Embryonic facial prominence (tissue), 1 donor: ENCODE results near the gene CPED1.
A peak's percentile ranks its signal among the peaks of the same experiment; 100 is the strongest.

ENCODE experiments used
- DNase-seq: peaks from one replicate; pipeline ENCODE4 v3.0.0-alpha.2; 2016; ENCODE audit errors: extremely low spot score

CPED1 gene

DNA sequence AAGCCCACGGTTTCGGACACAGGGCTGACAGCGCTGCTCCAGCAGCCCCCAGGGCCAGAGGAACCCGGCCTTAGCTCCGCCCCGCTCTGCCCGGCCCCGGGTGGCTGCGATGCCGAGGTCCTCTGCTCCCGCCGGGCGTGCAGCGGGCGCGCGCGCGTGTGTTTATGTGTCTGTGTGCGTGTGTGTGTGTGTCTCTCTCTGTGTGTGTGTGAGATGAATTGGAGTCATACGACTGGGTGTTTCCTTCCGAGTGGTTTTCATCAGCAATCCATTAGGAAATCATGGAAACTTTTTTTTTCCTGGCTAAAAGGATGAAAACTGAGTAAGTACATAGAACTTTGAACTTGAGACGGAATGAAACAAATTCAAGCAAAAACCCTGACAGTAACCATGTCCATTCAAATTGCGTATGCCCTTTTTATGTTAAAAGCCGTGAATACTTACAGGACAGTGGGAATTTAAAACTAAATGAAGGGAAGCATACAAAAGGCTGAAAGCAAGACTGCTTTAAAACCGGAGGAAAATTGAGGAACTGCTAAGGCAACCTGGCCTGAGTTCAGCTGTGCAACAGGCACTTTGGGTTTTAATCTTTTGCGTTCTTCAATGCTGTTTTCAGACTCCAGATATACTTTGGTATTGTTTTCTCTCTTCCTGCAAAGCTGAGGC, at the start of gene CPED1:
Gene CPED1, plus strand, starts transcription at position 121 of the 666 bp plus-strand sequence. CDS start 911 bp downstream, outside the sequence.
- peak; percentile 60 for DNase-seq

DNA sequence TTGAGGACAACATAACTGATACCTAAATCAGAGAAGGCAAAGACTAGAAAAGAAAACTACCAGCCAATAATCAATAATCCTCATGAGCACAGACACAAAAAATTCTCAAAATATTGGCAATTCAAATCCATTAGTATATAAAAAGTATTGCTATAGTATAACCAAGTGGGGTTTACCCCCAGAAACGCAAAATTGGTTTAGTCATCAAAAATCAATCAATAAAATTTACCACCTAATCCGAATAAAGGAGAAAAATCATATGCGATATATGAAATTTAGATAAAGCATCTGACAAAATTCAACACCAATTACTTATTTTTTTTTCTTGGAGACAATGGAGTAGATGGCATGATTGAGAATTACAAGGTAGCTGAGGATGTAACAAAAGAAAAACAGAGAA, 49.2 kb upstream of the CPED1 start:
- DNase-seq, result no peak

DNA sequence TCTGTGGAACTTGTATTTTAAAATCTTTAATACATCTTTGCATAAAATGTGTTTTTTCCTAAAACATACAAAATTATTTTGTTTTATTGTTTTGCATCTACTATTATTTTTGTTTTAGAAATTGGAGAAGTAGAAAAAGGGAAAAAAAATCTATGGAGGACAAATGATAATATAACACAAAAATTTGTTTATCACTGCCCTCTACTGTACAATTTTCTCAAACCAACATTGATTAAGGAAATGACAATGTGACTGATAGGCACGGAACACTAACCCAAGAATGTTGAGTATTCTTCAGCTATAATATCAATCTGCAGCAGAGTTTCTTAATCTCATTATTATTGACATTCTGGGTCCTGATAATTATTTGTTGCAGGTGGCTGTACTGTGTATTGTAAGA, 47.4 kb upstream of the CPED1 start:
- DNase-seq, result no peak

DNA sequence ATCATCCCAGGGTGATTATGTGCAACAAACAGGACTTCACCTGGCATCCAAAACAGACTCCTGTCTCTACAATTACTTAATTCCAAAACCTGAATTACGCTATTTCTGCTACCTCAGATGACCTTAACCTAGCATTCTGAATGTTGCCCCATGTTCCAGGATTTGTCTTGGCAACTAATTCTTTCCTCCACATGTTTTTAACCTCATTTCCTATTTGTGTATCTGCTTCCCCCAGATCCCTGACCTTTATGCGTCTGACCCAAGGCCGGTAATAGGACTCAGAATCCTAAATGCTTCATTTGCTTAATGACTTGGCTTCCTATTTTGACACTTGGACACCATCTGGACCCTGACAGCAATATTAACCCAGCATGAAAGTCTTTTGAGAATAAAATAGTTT, 46.7 kb upstream of the CPED1 start:
- no peak for DNase-seq

DNA sequence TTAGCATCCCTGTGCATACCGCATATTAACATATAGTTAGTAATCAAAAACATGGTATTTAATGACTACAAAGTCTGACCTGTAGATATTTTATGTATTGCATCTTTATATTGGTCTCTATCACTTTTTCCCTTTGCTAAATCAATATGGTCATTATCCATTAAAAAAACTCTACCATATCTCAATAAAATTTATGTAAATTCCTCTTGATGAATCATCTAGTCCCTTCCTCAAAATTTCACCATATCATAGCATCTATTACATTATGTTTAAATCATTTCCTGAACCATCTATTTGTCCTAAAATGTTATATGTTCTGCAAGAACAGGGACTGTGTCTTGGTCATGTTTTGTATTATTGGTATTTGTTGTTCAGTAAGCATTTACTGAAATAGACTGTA, 45.6 kb upstream of the CPED1 start:
- no peak for DNase-seq

DNA sequence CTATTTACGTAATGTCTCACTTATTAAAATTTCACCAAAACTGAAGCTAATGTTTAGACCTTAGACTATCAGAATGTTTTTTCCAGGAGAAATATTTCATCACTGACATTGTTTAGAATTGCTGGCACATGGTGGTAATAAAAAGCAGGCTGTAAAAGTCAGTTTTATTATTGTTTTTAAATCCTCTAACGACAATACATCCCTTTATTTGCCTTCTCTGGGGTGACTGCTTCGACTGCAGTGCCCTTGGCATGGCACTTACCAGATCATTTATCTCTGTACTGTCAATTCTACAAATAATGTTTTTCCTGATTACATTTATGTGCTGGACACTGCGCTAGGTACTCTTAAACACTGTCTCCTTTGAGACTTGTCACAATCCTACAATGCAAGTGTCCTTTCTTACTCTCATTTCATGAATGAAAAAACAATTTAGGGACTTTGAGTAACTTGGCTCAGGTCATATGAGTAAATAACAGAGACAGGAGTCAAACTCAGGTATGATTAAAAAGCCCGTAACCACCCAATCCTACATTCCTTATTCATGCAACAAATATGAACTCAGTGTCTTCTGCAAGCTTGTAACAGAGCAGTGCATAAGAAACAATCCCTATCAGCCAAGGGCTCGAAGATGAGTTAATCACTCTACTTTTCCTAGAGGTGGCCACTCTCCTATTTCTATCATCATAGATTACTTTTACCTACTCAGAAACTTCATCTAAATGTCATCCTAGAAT, 43.5 kb upstream of the CPED1 start:
- DNase-seq, result no peak

DNA sequence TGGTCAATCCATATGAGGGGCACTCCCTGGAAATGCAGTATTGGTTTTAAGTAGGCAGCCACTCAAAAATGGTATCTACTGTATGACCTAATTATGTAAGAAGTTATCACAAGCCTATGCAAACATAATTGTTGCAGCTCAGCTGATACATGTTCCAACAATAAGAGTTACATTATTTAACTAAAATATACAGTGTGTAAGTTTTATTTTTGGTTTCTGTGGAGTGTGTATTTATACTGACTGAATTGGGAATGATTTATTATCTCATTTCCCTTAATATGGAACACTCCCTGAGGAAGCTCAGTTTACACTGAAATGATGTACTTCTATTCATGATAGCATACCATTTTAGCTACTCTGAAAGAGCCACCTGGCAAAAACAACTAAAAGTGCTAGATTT, 40.5 kb upstream of the CPED1 start:
- no peak for DNase-seq

DNA sequence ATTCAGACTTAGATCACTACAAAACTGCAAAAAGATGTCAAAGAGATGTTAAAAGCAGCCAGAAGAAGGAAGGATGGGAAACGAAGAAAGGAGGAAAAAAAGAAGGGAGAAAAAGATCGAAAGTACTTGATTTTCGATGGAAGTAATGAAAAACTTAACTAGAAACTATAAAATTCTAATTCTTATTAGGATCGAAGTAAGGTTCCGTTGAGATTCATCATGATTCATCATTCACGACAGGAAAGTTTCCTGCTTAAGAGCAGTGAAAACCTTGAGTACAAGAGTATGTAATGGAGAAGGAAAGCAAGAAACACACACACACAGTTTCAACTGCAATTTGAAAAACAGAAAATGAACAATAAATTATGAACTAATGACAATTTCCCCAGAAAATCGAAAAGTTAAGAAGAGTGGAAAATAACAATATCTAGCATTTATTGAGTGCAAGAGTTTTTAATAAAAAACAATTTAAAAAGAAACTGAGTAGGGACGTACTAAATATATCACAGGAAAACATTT, 39.1 kb upstream of the CPED1 start:
- no peak for DNase-seq

DNA sequence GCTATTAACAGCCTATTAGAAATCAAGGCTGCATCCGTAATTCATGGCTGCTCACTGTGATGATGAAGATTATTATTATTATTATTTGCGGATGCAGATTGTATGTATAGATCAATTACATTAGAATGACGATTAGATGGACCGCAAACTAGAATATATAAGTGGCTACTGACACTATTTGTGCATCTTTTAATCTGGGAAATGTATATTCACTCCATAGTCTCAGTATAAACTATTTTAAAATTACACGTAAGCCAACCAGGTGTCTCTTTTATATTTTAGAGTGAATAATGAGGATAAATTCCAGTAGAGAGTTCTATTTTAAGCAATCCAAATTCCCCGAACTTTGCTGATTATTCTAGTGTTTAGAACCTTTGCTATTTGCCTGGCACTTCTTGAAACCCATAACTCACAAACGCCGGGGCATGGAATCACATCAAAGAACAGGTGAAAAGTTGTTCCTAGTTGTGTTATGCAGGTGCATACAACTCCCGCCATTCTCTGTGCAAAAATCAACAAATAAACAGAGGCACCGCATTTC, 38.4 kb upstream of the CPED1 start:
- no peak for DNase-seq

DNA sequence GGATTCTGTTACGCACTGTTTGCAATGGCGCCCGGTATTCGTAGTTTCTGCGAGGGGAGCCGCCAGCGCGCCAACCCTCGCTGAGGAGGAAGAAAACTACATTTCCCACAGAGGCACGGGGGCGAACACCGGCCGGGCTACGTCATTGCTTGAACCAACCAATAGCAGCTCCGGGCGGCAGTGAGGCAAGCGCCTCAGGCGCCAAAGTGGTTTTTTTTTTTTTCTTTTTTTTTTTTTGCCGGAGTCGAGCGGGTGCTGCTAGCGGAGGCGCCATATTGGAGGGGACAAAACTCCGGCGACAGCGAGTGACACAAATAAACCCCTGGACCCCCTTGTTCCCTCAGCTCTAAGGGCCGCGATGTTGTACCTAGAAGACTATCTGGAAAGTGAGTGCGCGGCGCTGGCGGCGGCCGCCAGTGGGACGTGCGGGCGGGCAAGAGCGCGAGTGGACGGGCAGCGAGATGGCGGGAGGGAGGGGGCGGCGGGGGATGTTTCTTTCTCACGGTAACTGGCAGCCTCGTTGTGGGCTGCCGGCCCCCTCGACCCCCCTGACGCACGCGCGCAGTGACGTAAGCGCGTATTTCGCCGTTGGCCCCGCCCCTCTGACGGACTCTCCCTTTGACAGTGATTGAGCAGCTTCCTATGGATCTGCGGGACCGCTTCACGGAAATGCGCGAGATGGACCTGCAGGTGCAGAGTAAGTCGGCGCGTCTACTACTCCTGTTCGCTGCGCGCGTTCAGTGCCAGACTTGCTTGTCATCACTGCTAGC, 37.8 kb upstream of the CPED1 start, which contains the start of gene ING3:
Gene ING3, plus strand, starts transcription at position 239 of the 770 bp plus-strand sequence. Its CDS starts 120 bp downstream, at position 359.
- DNase-seq, result peak; percentile 95

DNA sequence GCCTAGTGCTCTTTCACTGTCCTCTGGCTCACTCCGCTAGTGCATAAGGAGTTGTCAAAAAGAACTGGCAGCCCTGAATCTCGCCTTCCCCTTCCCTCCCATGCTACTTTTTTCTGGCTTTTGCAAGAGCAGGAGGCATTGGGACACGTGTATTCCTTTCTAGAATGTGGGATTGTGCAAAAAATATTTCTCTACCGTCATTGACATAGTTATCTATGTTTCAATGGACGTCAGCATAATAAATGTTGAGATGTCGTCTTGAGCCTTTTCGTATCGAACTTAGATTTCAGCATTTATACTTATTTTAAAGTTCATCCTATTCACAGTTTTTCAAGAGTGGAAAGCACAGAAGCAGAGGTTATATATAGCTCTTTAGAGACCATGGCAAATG, 37.2 kb upstream of the CPED1 start:
- no peak for DNase-seq

DNA sequence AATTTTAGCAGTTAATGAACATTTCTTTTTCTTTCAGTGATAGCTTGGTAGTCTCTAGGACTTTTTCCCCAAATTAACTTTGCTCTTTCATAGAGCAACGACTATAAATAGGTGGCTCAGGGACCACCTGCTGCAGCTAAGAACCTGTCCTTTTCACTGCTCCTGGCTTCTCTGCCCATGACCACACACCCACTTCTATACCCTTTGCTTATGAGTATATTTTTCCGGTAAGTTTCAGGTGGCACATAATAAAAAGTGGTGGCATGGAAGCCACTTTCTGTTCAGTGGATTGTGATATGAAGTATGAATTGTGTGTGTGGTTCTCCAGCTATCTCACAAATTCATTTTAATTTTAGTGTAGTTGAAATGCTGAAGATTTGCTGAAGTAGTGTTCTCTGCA, 36.7 kb upstream of the CPED1 start:
- no peak for DNase-seq

DNA sequence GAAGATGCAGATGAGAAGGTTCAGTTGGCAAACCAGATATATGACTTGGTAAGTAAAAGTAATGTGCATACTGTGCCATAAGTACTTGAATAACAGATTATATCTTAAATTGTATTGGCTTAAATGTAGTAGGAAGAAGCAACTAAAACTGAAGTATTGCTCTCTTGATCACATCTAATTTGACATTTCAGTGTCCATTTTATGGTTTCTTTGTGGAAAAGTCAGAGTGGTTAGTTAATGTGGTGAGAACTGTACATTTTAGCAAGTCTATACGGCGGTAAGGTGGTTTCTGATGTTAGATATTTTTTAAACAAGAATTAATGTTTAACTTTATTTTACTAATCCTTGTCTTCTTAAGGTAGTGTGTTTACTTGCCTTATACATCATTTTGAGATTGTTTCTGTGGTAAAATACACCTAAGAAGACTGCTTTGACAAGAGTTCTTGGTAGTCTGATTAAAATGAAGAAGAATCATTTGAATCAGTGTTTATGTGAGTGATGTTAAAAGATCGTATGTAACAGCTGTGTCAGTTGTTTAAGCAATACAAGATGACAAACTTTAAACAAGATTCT, 32.8 kb upstream of the CPED1 start:
- no peak for DNase-seq

DNA sequence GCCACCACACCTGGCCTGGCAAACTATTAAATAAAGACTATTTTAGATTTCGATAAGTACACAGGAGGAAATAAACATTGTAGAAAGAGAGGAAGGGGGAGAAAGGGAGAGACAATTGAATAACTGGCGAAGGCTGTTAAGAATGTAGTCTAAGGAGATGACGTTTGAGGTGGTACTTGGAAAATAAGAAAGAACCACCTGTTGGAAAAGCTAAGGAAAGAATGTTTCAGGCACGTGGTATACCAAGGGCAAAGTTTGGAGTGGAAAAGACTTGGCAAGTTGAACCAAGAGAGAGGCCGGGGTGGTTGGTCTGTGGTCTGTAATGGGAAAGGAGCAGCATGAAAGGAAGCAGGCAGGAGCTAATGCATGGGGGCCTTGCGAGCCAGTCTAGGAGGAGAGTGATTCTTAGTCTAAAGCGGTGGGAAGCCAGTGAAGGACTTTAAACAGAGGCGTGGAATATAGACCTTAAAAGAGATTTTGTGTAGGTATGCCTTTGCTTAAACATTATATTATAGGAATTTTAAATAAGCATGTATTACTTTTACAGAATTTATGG, 28.5 kb upstream of the CPED1 start:
- DNase-seq, result no peak

DNA sequence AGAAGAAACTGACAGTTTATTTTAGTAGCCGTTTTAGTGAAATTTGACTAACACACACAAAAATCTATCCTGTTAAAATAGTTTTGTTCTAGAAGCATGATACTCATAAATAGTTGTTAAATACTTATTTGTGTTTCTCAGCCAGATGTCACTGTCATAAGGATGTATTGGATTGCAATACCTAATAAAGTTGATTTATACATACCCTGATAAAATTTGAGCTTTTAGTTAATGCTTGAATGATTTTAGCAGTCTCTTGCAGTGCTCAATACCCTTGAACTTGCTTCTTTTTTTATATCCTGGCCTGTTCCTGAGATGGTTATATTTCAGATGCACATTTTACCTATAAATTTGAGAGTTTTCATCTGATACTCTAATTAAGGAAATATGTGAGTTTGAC, 27.8 kb upstream of the CPED1 start:
- DNase-seq, result no peak

DNA sequence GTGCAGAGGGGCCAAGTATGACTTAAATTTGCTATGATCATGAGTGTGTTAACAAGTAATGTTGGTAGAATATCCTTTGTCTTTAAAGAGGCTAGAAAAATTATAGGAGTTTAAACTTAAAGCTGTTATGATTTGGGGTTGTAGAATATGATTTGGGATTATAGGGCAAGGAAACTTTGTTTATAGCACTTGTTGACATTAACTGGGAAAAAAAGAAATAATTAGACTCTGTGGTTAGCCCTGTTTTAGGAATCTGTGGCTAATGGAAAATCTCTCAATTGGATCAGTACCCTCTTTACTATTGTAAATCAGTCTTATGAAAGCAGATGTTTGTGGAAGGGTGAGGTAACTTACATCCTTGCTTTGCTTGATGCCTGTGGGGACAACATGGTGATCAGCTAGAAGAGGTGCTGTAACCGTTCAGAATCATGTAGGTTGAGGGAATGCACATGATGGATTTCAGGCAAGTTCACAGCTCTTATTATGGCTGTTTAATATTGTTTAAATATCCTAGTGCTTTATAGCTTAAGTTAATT, 26.8 kb upstream of the CPED1 start:
- no peak for DNase-seq

DNA sequence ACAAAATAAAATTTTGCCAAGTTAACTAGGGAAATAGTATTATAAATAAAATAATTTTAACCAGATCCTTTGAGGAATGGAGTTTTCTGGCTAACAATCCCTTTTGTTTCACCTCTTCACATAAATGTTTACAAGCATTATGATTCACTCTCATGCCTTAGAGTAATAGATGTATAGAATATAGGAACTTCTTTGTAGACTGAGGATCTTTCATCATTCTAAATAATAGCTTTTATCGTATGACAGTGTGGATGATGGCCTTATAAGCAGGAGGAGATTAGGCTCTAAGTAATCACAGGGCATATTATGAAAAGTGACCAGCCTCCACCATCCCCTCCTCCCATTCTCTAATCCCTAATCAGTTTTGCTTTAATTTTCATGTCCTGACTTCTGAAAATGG, 24.4 kb upstream of the CPED1 start:
- no peak for DNase-seq

DNA sequence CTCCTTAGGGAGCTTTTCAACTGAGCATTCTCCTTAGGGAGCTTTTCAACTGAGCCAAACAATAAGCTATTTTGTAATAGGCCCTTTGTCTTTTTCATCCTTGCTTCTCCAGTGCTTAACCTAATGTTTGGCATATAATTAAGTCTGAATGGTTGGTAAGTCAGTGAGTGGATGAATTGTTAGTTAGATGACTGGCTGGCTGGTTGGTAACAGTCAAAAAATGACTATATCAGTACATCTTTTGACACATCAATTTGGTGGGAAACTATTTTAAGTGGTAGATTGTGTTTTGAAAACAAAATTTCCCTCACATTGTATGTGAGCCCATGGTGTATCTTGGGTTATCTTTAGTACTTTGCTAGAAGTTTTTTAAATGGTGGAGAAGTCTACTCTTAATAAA, 21.6 kb upstream of the CPED1 start:
- DNase-seq, result no peak

DNA sequence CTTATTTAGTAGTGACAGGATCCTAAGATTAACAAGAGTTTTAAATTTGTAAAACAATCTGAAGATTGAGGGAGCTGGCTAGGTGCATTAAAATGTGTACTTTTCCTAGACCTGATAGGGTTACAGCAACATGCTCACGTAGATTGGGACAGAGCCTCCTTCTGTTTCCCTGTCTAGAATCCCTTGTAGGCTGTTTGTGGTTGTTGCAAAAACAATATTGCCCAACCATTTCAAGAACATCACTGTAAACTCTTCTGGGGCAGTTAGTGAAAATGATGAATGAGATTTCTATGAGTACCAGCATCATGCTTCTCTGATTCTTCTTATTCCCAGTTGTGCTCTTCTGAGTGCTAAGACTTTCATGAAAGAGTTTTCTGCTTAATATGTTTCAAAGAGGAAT, 14.7 kb upstream of the CPED1 start:
- DNase-seq, result no peak

DNA sequence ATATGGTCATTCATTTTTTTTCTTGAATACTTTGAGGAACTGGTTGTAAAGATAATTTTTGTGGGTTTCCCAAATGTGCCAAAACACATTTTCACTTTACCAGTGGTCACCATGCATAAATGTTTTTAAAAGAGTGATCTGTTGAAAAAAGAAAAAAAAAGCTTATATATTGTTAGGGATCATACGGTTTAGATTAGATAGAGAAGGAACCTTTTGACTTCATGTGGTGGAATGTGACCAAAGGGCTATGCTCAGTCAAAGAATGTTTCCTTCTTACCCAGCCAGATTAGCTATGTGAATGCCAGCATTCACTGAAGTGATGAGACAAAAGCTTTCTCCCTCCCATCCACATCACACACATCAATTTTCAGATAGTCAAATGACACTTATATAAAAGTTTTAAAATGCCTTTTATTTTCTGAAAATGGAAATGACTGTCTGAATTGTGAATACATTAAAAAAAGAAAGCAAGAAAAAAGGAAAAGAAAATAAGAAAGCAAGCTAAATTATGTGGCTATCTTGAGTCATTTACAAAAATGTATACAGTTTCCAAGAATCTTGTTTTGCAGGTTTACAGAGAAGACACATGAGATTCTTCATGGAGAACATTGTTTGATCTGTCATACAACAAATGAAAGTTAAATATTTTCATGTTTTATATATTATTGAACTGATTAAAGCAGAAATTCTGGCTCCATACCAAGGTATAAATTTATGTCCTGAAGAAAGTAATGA, 8.6 kb upstream of the CPED1 start:
- no peak for DNase-seq

DNA sequence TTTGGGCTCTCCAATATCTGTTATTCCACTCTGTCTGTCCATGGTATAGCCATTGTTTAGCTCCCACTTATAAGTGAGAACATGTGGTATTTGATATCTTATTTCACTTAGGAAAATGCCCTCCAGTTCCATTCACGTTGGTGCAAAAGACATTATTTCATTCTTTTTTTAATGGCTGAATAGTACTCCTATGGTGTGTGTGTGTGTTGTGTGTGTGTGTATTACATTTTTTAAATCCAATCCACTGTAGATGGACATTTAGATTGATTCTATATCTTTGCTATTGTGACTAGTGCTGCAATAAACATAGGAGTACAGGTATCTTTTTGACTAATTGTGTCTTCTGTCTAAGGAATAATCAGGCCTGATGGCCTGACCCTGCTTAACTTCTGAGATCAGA, 7.4 kb upstream of the CPED1 start:
- DNase-seq, result no peak
